T1000 (cell line): Measurements from ENCODE around the gene SBNO2.

ENCODE experiments used
- DNase-seq: peaks from one replicate; lab custom pipeline; 2025; ENCODE audit warnings: mixed read lengths; lab: John Stamatoyannopoulos, UW

Gene SBNO2

GRCh38 chr19:1169411-1169791, 4.7 kb downstream of the SBNO2 start:
- DNase-seq = no peak

- DNase-seq = peak; percentile 92
Measured at GRCh38 chr19:1168572-1169410, 5.3 kb downstream of the SBNO2 start.

DNA sequence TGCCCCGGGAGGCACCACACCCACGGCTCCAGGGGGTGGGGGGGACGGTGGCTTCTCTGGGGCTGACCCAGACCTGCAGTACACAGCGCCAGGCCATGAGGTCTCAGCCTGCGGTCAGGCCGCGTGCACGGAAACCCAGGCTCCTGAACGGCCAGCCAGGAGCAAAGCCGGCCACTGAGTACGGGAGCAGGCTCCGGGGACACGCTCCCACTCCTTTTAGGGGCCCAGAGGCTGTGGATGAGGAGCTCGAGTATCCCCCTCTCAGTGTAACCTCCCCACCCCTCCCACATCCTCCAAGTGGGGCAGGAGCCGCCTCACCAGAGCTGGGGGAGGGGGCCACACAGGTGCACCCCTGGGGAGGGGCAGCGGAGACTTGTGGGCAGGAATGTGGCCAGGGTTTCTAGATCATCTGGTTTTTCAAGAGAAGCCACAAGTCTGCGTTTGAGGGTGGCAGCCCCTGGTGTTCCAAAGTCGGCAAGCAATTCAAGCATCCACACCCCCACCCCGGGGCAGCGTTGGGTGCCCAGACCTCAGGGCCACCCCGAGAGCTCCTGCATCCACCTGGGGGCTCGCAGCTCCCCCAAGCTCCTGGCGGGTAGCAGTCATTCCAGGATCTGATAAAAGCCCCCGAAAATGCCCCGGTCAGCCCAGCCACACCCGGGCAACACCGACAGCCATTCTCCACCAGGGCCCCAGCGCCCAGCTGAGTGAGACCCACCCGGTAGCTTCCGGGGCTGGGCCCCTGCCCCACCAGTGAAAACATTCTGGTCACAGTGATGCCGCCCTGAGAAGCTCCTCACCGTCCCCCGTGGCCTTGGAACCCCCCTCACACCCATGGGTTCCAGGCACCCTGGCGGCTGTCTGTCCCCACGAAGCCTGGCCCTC, 6.1 kb downstream of the SBNO2 start:
- no peak for DNase-seq

DNA sequence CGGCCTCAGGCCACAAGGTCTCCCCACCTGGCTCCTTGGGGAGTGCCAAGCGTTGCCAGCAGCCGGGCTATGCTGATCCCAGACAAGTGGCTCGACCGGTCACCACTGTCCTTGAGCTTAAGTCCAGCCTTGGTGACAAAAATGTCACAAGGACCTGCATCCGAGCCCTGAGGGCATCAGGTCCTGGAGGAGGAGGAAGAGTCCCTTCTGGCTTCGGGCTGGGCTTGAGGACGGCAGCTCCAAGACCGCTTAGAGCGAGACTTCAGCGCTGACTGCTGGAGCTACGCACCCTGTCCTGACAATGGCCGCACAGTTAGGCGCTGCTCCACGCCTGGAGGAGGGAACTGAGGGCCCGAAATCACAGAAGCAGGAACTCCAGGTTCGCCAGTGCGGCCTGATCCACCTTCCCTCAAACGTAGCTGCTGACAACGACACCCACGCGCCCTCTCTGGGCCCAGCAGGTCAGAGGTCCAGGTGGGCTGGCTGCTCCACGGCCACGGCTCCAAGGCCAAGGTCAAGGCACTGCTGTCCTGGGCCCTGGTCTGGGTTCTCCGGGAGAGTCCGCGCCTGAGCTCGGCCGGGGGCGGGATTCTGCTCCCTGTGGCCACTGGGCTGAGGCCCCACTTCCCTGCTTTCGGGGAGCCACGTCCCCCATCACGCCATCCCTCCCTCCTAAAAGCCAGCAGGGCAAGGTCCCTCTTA, 7.0 kb downstream of the SBNO2 start:
- no peak for DNase-seq

- DNase-seq = no peak
Measured at GRCh38 chr19:1164684-1165531, 9.2 kb downstream of the SBNO2 start.

DNA sequence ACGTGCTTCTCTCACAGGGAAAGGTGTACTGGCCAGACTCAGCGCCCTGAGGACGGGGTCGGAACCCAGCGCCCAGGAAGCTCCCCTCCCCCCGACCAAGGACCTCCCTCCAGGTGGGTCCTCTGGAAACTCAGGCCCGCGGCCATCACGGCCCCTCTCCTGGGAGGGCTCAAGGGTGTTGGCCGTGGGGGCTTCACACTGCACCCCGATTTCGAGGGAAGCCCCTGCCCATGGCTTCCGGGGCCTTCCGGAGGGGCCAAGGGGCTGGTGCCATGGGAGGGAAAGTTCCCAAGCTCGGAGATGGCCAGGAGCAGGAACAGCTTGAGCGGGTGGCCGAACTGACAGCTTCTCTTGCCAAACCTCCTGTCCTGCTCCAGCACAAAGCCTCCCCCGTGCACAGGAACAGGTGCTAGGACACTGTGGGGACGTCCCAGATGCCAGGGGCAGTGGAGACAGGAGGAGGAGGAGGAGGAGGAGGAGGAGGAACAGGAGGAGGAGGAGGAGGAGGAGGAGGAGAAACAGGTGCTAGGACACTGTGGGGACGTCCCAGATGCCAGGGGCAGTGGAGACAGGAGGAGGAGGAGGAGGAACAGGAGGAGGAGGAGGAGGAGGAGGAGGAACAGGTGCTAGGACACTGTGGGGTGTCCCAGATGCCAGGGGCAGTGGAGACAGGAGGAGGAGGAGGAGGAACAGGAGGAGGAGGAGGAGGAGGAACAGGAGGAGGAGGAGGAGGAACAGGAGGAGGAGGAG, 10.0 kb downstream of the SBNO2 start:
- no peak for DNase-seq

GRCh38 chr19:1163283-1163933, 10.7 kb downstream of the SBNO2 start:
- no peak for DNase-seq

- no peak for DNase-seq
Measured at GRCh38 chr19:1162404-1163282, 11.4 kb downstream of the SBNO2 start.

- no peak for DNase-seq
Measured at GRCh38 chr19:1161716-1162115, 12.4 kb downstream of the SBNO2 start.

DNA sequence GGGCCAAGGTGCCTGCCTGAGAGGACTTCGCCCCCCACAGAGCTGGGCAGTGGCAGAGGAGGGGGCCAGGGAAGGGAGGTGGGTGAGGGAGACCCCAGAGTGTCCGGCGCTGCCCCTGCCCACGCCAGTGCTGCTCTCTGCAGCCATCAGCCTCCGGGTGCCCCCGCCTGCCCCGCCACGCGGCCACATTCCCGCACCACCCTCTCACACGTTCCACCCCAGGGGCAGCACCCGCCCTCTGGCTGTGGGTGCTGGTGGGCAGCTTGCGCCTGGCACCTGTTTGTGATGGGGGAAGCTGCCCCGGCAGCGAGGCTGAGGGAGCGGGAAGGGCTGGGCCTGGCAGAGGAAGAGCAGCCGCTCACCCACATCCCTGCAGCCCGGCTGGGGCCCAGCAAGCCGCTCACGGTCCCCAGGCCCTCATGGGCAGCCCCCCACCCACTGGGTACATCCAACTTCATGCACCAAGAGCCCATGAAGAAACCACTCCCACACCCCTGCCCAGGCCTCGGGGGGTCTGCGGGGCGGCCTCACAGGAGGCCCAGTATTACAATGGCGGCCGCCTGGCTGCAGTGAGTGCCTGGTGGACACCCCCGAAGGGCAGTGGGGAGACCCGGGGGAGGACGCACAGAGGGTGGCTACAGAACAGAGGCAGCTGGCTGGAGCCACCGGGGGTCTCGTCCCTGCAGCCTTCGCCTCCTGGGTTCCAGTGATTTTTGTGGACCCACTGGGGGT, 14.0 kb downstream of the SBNO2 start:
- no peak for DNase-seq

DNA sequence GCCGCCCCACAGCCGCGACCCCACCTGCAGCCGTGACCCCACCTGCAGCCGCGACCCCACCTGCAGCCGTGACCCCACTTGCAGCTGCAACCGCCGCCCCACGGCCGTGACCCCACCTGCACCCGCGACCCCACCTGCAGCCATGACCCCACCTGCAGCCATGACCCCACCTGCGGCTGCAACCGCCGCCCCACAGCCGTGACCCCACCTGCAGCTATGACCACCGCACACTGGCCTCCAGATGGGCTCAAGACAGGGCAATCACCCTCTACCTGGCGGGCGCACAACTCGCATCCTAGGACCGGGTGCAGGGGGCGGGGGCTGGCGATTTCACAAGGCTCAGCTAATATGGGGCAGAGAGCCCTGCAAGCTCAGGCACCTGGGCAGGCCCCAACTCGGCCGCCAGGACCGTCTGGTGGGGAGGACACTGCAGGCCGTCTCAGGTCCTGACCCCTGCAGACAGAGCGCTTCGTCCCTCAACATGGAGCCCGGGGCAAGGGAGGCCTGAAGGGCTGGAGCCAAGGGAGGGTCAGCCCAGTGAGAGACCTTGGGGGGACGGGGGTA, 15.1 kb downstream of the SBNO2 start:
- DNase-seq = no peak

- DNase-seq = no peak
Measured at GRCh38 chr19:1157931-1158884, 15.9 kb downstream of the SBNO2 start.

- no peak for DNase-seq
Measured at GRCh38 chr19:1156830-1157615, 17.0 kb downstream of the SBNO2 start.

DNA sequence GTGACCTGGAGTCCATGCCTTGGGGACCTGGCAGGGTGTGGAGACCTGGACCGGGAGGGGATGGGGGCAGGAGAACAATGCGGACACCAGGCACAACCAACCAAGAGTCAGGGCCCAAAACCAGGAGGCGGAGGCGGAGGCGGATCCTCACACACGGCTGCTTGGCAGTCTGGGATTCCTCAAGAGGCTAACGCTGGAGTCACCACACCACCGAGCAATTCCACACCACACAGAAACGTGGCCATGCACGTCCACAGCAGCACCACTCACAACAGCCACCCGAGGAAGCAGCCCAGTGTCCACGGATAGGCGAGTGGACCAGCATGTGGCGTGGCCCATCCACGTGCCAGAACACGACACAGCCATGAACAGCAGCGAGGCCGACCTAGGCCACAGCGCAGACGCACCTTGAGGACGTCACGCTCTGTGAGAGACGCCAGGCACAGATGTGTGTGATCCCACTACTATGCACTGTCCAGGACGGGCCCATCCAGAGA, 17.7 kb downstream of the SBNO2 start:
- DNase-seq = no peak

DNA sequence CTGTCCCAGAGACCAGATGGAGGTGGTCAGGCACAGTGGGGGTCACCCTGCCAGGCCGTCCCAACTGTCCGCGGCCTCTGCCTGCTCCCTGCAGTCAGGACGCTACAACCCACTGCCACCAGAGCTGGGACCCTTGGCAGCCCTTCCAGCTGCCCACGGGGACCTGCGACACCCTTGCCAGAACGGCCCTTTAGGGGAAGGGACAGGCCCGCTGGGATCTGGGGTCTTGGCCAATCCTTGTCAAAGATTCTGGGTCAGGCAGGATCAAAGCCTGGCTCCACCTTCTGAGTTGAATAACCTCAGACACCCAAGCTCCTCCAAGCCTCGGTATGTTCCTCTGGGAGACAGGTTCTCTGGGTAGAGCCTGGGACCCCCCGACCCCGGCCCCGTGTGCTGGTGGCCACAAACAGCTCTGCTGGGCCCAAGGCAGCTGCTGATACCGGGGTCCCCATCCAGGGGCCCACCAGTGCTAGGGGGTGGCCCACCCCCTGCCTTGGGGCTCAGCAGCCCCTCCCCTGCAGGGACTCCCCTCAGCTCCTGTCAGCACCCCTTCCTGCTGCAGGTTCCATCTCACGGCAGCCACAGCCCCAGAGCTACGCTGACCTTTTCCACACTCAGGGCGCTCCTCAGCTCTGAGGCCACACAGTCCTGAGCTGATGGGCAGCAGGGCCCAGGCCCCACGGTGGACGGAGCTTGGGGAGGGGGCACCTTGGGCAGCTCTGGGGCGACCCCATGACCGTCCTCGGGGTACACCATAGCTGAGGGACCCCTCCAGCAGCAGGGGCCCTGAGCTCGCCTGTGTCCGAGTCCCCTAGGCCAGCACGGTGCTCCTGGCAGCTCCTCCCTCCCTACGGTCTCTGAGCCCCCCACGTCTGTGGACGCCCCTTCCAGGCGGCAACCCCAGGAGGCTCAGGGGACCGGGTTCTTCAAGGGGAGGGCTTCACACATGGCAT, 18.4 kb downstream of the SBNO2 start:
- DNase-seq = no peak
